ACHN (cell line): ENCODE data around the gene PEAK3.

Source experiments
- DNase-seq: peaks from one replicate; pipeline ENCODE4 v3.0.0-alpha.2; 2015
- in situ Hi-C: cut with HindIII; loops from 2 replicates; pipeline ENCODE4 v1.10.0; 2017; ENCODE audit warnings: low sequenced_read_pairs, low pct_ligation_motif_present, low pct_unique_long_range_greater_than_20kb

Gene PEAK3

DNA sequence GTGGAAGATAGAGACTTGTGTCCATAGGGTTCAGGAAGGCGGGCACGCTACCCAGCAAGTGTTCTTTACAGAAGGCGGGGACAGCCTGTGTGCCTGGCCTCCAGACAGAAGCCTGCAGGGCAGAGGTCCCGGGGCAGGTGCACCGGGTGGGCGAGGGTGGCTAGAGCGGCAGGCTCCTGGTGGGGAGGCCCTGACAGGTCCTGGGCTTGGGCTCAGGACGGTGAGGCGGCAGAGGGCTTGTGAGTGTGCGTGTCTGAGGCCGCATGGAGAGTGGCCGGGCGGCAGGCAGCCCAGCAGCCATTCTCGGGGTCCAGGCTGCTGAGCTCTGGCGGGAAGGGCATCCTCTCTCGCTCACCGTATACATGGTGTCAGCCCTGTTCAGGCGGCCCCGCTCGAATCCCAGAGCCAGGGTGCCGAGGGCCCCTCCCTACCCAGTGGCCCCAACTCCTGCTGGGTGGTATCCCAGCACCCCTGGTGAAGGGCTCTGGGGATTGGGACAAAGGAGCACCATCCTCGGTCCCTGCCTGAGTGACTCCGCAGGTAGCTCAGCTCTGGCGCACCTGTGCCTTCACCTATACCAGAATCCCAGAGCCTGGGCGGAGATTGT is 35.9 kb downstream of the PEAK3 start:
- in situ Hi-C loops = loop anchor here (25.0 kb wide), 1 partner anchor 166 kb away; no protein-coding TSS in a partner anchor
- no peak for DNase-seq

DNA sequence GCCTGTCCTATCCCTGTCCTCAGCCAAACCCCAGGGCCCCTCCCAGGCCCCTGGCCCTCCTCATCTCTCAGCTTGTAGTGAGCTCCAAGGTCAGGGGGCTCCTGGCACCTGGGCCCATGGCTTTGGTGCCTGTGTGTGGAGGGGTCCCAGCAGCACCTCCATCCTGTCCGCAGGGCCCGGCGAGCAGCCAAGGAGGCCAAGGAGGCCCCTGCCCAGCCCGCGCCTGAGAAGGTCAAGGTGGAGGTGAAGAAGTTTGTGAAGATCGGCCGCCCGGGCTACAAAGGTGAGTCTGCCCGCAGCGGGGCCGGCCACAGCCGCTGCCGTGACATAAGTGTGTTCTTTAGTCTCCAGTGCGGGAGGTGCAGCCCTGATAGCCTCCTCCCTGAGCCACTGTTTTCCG is 36.7 kb downstream of the PEAK3 start:
- in situ Hi-C loops = loop anchor here (25.0 kb wide), 1 partner anchor 167 kb away; no protein-coding TSS in a partner anchor
- no peak for DNase-seq

DNA sequence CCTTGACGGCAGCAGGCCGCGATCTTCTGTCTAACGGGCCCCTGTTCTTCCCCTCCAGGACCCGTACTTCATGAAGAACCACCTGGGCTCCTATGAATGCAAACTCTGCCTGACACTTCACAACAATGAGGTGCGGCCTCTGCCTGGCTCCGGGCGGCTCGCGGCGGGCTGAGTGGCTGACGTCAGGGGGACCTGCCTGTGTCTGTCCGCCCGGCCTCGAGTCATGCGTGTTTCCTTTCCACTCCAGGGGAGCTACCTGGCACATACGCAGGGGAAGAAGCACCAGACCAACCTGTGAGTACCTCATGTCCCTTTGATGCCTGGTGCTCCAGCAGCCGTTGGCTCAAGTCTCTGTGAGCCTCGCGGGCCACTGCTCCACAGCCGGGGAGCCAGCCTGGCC is 37.5 kb downstream of the PEAK3 start:
- in situ Hi-C loops = loop anchor here (25.0 kb wide), 1 partner anchor 168 kb away; no protein-coding TSS in a partner anchor
- no peak for DNase-seq

DNA sequence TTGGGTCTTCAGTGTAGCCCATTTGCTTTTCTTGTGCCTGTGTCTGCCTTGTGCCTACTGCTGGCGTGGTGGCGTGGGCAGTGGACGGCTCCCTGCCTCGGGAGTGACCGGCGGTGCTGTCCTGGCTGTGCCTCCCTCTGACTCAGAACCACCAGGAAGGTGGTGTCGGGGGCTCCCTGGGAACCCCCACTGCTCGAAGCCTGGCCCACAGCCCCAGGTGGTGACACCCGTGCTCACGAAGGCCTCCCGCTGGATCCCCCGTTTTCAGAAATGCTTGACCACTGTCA is 37.9 kb downstream of the PEAK3 start:
- in situ Hi-C loops = loop anchor here (25.0 kb wide), 1 partner anchor 168 kb away; no protein-coding TSS in a partner anchor

DNA sequence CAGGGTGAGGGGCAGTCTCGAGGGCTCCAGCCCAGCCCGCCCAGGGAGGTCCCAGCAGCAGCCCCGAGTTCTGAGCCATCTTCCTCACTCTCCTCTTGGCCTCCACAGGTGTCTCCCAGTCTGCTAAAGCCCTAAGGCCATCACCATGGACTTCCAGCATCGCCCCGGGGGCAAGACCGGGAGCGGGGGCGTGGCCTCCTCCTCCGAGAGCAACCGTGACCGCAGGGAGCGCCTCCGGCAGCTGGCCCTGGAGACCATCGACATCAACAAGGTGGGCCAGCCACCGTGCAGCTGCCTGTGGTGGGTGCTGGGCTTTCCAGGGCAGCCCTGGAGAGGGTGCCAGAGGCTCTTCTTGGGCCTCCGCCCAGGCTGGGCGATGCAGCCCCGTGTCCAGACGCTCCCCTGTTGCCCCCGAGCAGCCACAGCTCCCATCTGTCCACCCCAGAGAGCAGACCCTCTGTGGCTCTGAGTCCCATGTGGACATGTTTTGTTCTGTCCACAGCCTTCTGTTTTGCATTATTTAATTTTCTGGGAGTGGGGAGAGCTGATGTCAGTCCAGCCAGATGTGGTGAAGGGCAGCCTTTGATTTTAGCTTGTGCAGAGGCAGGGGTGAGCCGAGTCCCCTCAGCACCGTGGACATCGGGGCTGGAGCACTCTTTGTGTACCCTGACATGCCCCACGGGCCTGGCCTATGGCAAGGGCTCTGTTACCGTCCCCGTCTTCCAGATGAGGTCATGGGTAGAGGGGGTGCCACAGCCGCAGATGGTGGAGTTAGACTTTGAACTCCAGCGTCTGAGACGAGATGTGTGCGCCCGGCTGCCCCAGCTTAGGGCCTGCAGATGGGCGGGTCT is 38.5 kb downstream of the PEAK3 start:
- no peak for DNase-seq
- in situ Hi-C loops = loop anchor here (25.0 kb wide), 1 partner anchor 169 kb away; no protein-coding TSS in a partner anchor

More for the DNA sequence above, 37.9 kb downstream of the PEAK3 start:
- DNase-seq = no peak

DNA sequence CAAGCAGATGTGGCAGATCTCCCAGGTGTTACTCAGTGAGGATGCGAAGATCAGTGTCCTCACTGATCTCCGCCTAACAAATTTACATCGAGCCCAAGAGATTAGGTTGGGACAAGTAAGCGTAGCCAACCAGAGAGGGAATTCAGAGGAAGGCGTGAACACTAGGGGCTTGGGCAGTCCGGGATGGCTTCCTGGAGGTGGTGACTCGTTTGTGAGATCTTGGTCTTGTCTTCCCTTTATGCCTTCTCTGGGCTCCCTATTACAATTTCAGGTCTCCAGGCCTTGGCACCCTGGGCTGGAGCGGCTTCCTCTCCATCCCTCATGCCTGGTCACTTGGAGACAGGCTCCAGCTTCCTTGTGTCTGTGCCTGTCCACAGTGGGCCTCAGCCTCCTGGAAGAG is 39.2 kb downstream of the PEAK3 start:
- in situ Hi-C loops = loop anchor here (25.0 kb wide), 1 partner anchor 169 kb away; no protein-coding TSS in a partner anchor
- DNase-seq = no peak

DNA sequence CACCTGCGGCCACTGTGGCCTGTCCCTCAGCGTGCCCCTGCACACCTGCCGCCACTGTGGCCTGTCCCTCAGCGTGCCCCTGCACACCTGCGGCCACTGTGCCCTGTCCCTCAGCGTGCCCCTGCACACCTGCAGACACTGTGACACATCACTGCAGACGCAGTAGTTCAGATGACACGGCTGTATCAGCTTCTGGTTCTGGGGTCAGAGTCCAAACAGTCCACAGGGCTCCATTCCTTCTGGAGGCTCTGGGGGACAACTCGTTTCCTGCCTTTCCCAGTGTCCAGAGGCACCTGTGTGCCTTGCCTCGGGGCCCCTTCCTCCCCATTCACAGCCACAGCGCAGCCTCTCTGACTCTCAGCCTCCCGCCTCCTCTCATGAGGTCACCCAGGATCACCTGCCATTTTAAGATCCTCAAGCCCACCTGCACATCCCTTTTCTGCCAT is 39.9 kb downstream of the PEAK3 start:
- in situ Hi-C loops = loop anchor here (25.0 kb wide), 1 partner anchor 170 kb away; no protein-coding TSS in a partner anchor
- no peak for DNase-seq

DNA sequence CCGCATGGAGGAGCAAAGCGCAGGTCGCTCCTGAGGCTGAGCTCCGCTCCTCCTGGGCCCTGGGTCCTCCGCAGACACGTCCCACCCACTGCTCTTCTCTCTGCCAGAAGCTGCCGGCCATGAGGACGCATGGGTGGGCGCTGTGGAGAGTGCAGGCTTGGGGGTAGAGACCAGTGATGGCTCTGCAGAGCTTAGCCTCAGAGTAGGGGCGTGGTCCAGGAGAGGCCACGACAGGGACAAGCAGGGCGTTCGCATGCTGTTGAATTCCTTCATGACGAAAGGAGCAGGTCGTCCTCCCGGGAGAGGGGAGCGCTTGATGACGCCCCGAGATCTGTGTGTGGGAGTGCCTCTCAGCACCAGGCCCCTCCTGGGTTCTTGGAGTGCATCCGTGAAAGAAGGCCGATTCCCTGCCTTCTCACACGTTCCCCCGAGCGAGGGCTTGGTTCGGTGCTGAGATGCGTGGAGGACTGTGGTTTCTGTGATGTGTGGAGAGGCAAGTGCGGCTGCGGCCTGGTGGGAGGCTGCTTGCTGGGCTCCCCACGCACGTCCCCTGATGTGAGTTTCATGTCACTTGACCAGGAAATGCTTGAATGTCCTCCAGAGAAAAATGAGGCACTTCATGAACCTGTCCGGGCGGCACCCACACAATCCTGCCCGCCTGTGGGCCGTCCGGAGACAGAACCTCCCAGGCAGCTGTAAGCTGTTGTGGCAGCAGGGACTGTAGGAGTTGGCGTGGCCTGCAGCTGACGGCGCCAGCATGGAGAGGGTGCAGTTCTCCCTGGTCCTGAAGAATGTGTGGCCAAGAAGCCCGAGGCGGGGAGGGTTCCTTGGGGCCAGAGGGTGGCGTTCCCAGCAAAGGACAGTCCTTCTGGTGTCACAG is 40.9 kb downstream of the PEAK3 start:
- in situ Hi-C loops = loop anchor here (25.0 kb wide), 1 partner anchor 171 kb away; no protein-coding TSS in a partner anchor
- DNase-seq = no peak

DNA sequence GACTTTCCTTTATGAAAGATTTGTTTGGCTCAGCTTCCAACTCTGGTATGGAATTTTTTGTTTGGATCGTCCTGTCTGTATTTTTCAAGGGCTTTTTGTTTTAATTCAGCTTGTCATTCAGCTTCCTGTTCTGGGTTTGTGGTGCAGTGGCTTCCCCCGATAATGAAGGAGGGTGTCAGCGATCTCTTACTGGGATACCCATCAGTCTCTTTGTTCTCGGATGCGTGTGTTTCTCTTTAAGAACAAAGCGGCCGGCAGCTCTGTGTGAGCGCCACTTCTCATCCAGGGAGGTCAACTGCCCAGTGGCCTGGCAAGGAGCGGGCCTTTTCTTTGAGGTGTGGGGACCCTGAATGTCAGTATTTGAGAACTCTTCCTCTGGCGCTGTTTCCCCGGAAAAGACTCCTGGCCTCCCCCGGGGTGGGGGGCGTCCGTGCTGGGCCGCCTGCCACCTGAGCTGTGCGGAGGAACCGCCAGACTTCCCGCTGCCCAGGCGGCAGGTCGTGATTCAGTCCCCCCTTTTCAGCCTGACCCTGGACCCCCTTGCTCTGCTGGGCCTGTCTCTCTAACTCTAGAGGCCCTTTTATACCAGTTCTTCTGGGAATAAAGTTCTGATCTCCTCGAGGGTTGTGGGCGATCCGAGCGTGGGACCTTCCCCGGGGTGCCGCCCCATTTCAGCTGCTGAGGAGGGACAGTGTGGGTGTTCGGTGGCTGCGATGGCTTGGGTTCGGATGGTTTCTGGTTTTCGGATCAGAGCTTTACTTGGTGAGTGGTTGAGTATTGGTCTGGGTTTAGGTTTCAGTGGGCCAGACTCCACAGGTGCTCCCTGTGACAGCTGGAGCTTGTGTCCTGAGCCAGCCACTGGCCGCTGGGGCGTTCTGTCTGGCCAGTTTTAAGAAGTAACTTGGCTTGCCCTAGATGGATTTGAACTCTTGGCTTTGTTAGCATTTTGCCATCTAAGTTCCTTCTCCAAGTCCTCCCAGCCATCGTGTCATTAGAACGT is 41.9 kb downstream of the PEAK3 start:
- no peak for DNase-seq
- in situ Hi-C loops = loop anchor here (25.0 kb wide), 1 partner anchor 172 kb away; no protein-coding TSS in a partner anchor

DNA sequence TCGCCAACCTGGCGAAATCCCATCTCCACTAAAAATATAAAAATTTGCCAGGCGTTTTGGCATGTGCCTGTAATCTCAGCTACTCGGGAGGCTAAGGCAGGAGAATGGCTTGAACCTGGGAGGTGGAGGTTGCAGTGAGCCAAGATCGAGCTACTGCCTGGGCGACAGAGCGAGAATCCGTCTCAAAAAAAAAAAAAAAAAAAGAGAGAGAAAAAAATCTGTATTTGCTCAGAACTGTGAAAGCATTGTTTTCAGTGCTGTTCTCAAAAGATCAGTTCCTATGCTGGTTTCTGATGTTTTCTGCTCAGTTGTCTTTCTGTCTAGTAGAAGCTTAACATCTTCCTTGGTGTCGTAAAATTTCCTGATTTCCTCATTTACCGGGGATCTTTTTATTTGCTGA is 42.8 kb downstream of the PEAK3 start:
- in situ Hi-C loops = loop anchor here (25.0 kb wide), 1 partner anchor 173 kb away; no protein-coding TSS in a partner anchor
- DNase-seq = no peak

DNA sequence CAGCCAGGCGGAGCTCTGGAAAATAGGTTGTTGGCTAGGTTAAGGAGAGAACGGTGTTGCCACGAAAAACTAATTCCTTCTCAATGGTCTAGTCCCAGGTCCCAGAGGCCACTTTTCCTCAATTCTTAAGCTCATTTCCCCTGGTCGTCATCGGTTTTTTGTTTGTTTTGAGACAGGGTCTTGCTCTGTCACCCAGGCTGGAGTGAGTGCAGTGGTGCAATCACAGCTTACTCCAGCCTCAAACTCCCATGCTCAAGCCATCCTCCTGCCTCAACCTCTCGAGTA is 44.2 kb downstream of the PEAK3 start:
- in situ Hi-C loops = loop anchor here (25.0 kb wide), 1 partner anchor 174 kb away; no protein-coding TSS in a partner anchor
- DNase-seq = no peak

DNA sequence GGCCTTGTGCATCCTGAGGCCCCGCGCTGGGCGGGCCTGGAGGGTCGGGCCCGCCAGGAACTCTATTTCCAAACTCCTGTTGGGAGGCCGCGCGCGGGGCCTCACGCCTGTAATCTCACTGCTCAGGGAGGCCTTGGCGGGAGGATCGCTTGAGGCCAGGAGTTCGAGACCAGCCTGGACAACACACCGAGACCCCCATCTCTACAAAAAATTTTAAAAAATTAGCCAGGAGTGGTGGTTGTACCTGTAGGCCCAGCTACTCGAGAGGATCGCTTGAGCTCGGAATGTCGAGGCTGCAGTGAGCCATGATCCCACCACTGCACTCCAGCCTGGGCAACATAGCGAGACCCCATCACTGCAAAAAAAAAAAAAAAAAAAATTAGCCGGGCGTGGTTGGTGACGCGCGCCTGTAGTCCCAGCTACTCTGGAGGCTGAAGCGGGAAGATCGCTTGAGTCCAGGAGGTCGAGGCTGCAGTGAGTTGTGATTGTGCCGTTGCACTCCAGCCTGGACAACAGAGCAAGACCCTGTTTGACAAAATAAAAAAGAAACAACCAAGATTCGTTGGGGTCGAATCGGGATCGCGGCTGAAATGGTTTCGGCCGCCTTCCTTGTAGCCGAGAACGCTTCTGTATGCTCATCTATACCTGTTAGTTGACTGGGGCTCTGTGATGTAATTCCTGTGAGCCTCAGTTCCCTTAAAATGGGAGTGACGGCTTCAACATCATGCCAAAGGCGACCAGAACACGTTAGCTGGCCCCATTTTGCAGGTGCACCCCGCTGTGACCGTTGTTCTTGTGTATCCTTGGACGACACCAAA is 44.7 kb downstream of the PEAK3 start:
- in situ Hi-C loops = loop anchor here (25.0 kb wide), 1 partner anchor 175 kb away; no protein-coding TSS in a partner anchor
- no peak for DNase-seq

DNA sequence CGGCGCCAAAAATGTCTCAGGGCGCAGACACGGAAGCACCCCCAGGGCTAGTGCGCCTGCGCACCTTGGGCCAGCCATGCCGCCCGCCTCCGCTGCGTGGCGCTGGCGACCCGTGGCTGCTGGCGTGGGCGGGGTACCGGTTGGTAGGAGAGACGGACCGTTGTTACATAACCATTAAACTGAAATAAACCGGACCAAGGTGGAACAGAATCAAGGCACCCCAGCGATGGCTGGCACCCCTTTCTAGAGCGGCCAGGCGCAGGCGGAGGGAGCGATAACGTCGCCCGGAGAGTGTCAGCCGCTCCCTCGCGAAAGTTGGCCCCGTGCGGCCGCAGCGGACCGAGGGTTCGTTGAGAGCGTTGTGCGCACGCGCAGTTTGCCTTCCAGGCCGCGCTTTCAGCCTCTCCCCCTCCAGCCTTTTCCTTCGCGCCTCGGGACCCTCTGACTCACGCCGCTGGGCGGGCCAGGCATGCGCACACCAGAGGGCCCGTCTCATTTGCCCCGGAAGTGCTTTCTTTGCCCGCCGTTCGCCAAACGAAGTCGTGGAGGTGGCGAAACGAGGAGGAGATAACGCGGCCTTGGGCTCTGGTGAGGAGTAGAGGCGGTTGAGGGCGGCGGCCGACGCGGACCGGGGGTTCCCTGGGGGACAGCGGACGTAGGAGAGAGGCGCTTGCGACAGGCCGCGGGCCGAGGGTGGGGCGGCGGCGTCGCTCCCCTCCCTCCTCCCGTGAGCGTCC is 45.5 kb downstream of the PEAK3 start, which contains the start of the genes PLEKHJ1 and SF3A2:
Gene PLEKHJ1, minus strand, starts transcription at position 16 of the 737 bp plus-strand sequence. CDS start 81 bp downstream, outside the sequence.
Gene SF3A2, plus strand, starts transcription at position 511 of the 737 bp plus-strand sequence. CDS start 6,595 bp downstream, outside the sequence.
- in situ Hi-C loops = loop anchor here (25.0 kb wide), 1 partner anchor 176 kb away; no protein-coding TSS in a partner anchor

DNA sequence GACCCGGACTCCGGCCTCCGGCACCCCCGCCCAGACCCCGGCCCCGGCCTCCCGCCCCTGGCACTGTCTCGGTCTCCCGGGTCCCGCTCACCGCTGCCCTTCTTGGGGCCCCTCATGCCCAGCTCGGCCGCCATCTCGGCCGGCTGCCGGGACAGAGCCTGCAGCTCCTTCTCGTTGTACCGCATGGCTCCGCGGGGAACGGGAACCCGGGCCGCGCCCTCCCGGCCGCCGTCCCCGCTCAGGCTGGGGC is 46.0 kb downstream of the PEAK3 start:
- in situ Hi-C loops = loop anchor here (25.0 kb wide), 1 partner anchor 176 kb away; no protein-coding TSS in a partner anchor
- DNase-seq = no peak

More for the DNA sequence above, 45.5 kb downstream of the PEAK3 start, which contains the start of the genes PLEKHJ1 and SF3A2:
- DNase-seq = peak; percentile 94

DNA sequence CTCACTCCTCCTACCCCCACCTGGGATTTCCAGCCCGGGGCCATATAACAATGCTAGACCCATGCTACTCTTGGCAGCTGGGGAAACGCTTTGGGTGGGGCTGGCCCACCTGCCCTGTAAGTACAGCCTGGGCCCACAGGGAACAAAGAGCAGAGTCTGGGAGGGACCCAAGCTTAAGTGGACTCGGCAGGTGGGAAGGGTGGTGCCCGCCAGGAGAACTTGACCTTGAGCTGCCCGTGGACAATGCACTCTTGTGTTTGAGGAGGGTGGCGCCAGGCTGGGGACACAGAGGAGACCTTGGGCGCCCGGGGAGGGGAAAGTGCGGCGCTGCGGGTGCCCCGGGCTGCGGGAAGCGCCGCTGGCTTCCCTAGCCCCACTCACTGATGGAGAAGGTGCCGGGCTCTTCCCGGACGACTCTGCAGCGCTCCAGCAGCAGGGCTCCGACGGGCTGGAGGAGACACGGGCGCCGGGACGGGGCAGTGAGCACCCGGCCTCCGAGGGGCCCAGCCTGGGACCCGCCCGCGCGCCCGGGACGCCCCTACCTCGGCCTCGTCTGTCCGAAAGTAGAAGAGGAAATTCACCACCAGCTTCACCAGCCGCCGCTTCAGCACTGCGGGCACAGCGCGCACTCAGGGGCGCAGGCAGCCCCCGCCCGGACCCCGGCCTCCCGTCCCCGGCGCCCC is 46.5 kb downstream of the PEAK3 start:
- in situ Hi-C loops = loop anchor here (25.0 kb wide), 1 partner anchor 177 kb away; no protein-coding TSS in a partner anchor
- no peak for DNase-seq
